HG03139 (cell line): Measurements from ENCODE around the gene LAMA5.

ENCODE experiments used
- ATAC-seq: cut with Tn5 transposase; IDR thresholded peaks from one replicate; pipeline ENCODE4 v1.9.1; 2021; ENCODE audit not compliant: unreplicated experiment

The LAMA5 gene

GRCh38 chr20:62360854-62361798, 6.0 kb downstream of the LAMA5 start:
- ATAC-seq = no peak

GRCh38 chr20:62359491-62360121, 7.5 kb downstream of the LAMA5 start:
- no peak for ATAC-seq

GRCh38 chr20:62359043-62359490, 8.0 kb downstream of the LAMA5 start:
- ATAC-seq = no peak

- no peak for ATAC-seq
These were observed 8.7 kb downstream of the LAMA5 start for GRCh38 chr20:62358171-62359042.

DNA sequence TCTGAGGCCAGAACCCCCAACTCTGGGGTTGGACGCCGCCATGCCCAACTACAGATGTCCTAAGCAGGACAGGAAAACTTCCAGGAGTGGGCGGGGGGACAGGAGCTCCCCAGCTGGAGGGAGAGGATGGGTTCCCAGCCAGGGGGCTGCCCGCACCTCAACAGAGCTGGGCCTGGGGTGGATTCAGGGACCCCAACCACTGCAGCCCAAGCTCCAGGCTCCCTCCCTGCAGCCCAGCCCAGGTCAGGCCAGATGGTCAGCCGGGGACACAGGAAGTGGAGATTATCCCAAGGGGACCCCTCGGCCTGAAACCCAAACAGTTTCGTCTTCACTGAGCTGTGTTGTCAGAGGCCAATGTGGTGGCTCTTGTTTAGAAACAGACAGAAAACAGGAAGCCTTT, 9.4 kb downstream of the LAMA5 start:
- ATAC-seq = no peak

- no peak for ATAC-seq
These were observed 9.9 kb downstream of the LAMA5 start for GRCh38 chr20:62357187-62357667.

DNA sequence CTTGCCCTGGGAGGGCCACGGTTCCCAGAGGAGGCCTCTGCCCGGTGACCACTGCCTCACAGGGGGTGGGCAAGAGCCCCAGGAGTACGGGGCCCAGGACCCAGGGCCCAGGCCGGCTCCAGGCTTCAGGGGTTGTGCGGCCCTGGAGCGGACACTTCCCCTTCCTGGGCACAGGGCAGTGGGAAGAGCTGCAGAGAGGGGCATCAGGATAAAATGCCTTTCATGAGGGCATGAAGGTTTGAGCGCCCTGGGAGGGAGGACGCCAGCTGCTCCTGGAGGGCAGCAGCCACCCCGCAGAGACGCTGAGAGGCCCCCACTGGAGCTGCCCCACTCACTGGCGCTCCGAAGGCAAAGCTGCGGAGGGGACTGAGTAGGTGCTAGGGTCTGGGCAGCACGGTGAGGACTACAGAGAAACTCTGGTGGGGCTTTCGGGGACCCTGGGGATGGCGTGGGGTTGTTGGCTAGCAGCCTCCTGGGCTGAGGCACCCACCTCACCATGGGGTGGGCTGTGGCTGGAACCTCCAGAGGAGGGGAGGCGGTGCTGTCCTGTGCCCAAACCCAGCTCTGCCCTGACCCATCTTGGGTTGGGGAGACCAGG, 10.4 kb downstream of the LAMA5 start:
- no peak for ATAC-seq

DNA sequence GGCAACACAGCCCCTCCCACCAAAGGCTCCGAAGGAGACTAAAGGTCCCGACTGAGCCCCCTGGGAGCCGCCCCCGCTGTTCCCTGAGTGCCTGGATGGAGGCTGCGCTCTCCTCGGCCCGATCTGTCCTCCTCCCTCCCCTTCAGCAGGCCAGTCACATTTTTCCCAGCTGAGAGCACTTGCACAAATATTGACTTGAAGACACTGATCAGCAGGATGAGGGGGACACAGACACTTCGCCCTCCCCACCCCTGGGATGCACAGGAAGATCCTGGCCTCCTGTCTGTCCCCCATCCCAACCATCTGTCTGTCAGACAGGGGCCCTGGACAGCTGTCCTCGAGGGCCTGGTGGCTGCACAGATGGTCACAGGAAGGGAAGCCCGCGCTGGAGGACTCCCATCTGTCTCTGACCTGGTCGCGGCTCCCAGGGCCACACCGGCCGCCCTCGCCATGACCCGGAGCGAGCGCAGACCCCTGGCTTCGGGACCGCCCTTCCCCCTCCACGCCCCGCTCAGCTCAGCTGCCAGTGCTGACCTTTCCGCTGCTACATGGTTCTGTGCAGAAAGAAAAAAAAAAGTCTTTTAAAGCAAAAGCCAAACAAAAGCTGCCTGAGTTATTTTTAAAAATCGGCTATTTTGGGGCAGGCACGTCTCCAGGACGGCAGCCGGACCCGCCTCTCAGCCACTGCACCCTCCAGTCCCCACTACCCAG, 11.1 kb downstream of the LAMA5 start:
- no peak for ATAC-seq

- ATAC-seq = no peak
These were observed 11.6 kb downstream of the LAMA5 start for GRCh38 chr20:62355516-62355877.

- ATAC-seq = no peak
These were observed 12.2 kb downstream of the LAMA5 start for GRCh38 chr20:62354811-62355341.

GRCh38 chr20:62354031-62354808, 12.9 kb downstream of the LAMA5 start:
- no peak for ATAC-seq

DNA sequence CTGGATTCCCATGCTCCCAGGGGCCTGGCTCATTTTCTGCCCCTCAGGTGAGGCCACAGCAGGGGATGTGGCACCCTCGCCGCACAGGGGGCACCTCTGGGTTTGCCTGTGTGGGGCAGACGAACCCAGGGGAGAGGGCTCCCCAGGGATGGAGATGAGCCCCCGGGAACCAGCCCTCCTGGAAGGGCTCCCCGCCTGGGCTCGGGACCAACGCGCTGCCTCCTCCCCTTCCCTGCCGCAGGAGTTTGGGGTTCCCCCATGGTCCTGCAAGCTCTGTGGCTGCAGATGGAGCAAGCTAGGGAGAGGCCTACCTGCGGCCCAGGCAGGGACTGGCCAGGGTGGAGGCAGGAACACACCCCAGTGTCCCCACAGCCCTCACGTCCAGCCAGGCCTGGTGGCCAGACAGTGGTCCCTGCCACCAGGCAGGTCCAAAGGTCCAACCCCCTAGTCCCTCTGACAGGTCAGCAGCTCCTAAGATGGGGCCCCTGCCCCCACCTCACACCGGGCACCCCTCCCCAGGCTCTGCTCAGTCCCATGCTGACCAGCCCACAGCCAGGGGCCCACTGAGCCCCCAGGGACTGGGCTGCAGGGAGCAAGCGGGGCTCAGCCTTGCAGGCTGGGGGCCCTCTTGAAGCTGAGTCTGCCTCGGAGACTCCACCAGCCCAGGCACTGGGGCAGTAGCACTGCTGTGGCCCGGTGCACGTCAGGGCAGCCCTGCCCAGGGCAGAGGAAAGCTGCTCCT, 13.7 kb downstream of the LAMA5 start:
- ATAC-seq = no peak

GRCh38 chr20:62352402-62353288, 14.5 kb downstream of the LAMA5 start:
- ATAC-seq = no peak

DNA sequence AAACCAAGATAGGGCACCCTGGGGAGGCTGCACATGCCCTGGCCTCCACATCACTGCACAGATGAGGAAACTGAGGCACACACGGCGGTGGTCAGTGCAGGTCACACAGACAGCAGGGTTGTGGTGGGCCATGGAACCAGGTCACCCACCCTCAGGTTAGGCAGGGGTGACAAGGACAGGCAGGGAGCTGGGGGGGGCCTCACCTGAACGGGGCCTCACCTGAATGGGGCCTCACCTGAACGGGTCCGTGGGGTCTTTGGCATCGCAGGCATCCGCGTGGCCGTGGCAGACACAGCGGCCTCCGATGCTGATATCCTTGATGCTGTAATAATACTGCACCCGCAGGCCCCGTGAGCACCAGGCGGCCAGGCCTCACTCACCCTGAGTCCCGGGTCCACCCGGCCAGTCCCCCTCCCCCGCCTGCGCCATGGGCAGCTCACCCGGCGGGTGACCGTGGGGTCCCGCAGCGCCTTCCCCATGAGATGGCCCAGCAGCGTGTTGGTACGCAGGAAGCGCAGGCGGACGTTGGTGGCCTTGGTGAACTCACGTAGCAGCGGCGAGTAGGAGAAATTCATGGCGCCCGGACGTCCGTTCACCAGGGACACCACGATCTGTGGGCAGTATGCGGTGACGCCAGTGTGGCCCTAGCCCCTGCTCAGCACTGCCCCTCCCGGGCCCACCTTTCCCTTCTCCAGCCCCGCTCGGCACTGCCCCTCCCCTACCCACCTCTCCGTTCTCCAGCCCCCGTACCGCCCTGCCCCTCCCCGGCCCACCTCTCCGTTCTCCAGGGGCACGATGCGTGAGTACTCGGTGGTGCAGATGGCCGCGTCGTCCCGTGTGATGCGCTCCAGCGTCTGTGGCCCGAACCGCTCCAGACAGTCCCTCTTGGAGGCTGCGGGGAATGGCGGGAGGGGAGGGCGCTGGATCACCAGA, 15.4 kb downstream of the LAMA5 start:
- ATAC-seq = no peak

DNA sequence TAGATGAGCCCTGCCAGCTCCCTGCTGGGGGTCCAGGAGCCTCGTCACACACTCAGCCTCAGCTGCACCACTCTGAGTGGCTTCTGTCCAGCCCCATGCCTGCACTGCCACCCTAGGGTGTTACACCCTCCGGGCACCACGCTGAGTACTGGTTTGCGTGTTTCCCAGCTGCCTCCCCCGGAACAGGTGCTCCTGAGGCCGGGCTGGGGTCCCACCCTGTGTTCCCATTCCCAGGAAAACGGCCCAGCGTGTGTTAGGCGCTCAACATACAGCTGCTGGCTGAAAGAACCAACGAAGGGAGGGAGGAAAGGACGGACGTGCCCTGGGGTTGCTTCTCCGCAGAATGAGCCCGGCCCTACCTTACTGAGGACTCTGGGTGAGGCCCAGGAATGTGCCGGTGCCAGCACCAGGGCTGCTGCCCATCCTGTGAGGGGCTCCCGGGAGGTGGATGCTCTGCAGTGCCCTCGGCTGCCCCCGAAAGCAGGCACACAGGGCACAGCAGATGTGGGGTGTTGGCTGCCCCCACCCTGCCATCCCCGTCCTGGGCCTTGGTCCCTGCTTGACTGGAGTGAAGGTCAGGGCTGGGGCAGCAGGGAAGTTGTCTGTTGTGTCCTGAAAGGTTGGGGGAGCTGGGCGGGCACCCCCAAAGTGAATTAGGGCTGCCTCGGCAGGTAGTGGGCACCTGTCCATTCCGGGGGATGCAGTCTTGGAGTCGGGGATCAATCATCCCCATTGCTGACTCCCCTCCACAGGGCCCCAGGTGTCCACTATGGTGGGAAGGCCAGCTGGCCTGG, 16.3 kb downstream of the LAMA5 start:
- ATAC-seq = no peak
